GM23338 (cell line): ENCODE data around the gene TM7SF3. TPM values are rescaled to one million over a fixed set of nuclear protein-coding genes. Genes with fewer than 3 reads are reported as not detected.

ENCODE experiments used
- ATAC-seq: fragments of 200-7000 bp; cut with Tn5 transposase; 3 replicates; pipeline ENCODE4 v1.9.1; 2020
- DNase-seq: peaks from one replicate; pipeline ENCODE4 v3.0.0-alpha.2; 2015; ENCODE audit warnings: low spot score
- H2AFZ ChIP-seq: fragments of 200-600 bp; sonication (generic); 2 replicates; pipeline ENCODE4 v1.8.0; 2016; ENCODE audit warnings: antibody characterized with exemption, mild to moderate bottlenecking, moderate library complexity
- H3F3A ChIP-seq: fragments of 200-600 bp; sonication (generic); replicated peaks from 2 replicates; pipeline ENCODE4 v1.8.0; 2017; ENCODE audit warnings: antibody characterized with exemption, mixed run types, low read depth
- H3K27ac ChIP-seq: fragments of 200-600 bp; sonication (generic); 2 replicates; pipeline ENCODE4 v1.6.1; 2016; ENCODE audit warnings: low read depth
- H3K27me3 ChIP-seq: fragments of 200-600 bp; sonication (generic); 2 replicates; pipeline ENCODE4 v1.8.0; 2016; ENCODE audit warnings: mild to moderate bottlenecking, mixed run types, moderate library complexity; ENCODE audit not compliant: insufficient read depth
- H3K36me3 ChIP-seq: fragments of 200-600 bp; sonication (generic); 2 replicates; pipeline ENCODE4 v1.8.0; 2016; ENCODE audit warnings: mild to moderate bottlenecking; ENCODE audit not compliant: insufficient read depth
- H3K4me1 ChIP-seq: fragments of 200-600 bp; sonication (generic); 2 replicates; pipeline ENCODE4 v1.8.0; 2016; ENCODE audit warnings: mild to moderate bottlenecking, moderate library complexity; ENCODE audit not compliant: insufficient read depth
- H3K4me2 ChIP-seq: fragments of 200-600 bp; sonication (generic); 2 replicates; pipeline ENCODE4 v1.7.1; 2017; ENCODE audit warnings: mixed run types
- H3K4me3 ChIP-seq: fragments of 200-600 bp; sonication (generic); 2 replicates; pipeline ENCODE4 v1.6.1; 2016; ENCODE audit warnings: mixed run types
- H3K79me2 ChIP-seq: fragments of 200-600 bp; sonication (generic); replicated peaks from 2 replicates; pipeline ENCODE4 v1.8.0; 2017; ENCODE audit warnings: mild to moderate bottlenecking; ENCODE audit not compliant: insufficient read depth
- H3K9me2 ChIP-seq: fragments of 200-600 bp; sonication (generic); 2 replicates; pipeline ENCODE4 v1.8.0; 2017; ENCODE audit not compliant: insufficient read depth
- H4K20me1 ChIP-seq: fragments of 200-600 bp; sonication (generic); replicated peaks from 2 replicates; pipeline ENCODE4 v1.8.0; 2017; ENCODE audit warnings: mild to moderate bottlenecking; ENCODE audit not compliant: insufficient read depth
- H3K27ac Mint-ChIP-seq: 2 replicates; pipeline ENCODE4 v1.8.0; 2020; ENCODE audit warnings: inconsistent platforms, mild to moderate bottlenecking, moderate library complexity, mixed read lengths
- H3K27me3 Mint-ChIP-seq: 3 replicates; pipeline ENCODE4 v1.8.0; 2022; ENCODE audit warnings: low read depth, mild to moderate bottlenecking, moderate library complexity, mixed read lengths, inconsistent platforms; ENCODE audit not compliant: insufficient read depth, poor library complexity
- H3K36me3 Mint-ChIP-seq: 3 replicates; pipeline ENCODE4 v1.8.0; 2021; ENCODE audit warnings: low read depth, mild to moderate bottlenecking, inconsistent platforms, moderate library complexity, mixed read lengths
- H3K4me1 Mint-ChIP-seq: 3 replicates; pipeline ENCODE4 v1.8.0; 2020; ENCODE audit warnings: mild to moderate bottlenecking, inconsistent platforms, mixed read lengths
- H3K4me3 Mint-ChIP-seq: 3 replicates; pipeline ENCODE4 v1.8.0; 2021; ENCODE audit warnings: moderate library complexity, mild to moderate bottlenecking, inconsistent platforms, mixed read lengths
- H3K9me3 Mint-ChIP-seq: 3 replicates; pipeline ENCODE4 v1.8.0; 2020; ENCODE audit warnings: moderate library complexity, mild to moderate bottlenecking, inconsistent platforms, mixed read lengths
- CREB1 ChIP-seq: fragments of 250-450 bp; sonication (Bioruptor Pico); IDR thresholded peaks from 2 replicates; pipeline ENCODE4 v1.5.0; 2020; ENCODE audit warnings: low read depth, mild to moderate bottlenecking, moderate library complexity
- CTCF ChIP-seq, 2 experiments: fragments of 200-600 bp in 1 of 2; sonication (generic) in 1 of 2; conservative IDR thresholded peaks; 2 replicates each; pipeline versions ENCODE4 v1.5.1 to v1.6.1; 2016 to 2017; ENCODE audit warnings: antibody characterized with exemption in 2 of 2, low read depth in 2 of 2, mild to moderate bottlenecking in 2 of 2, moderate library complexity in 1 of 2
- EZH2 ChIP-seq: fragments of 200-600 bp; sonication (generic); IDR thresholded peaks from one replicate; pipeline ENCODE4 v1.8.0; 2017; ENCODE audit warnings: antibody characterized with exemption, mild to moderate bottlenecking, low read depth; ENCODE audit not compliant: unreplicated experiment
- EZH2phosphoT487 ChIP-seq: fragments of 200-600 bp; sonication (generic); IDR thresholded peaks from one replicate; pipeline ENCODE4 v1.8.1; 2018; ENCODE audit warnings: antibody characterized with exemption; ENCODE audit not compliant: unreplicated experiment
- JUNB ChIP-seq: IDR thresholded peaks from one replicate; pipeline ENCODE4 v1.6.1; 2016; ENCODE audit warnings: antibody characterized with exemption; ENCODE audit not compliant: unreplicated experiment
- NANOG ChIP-seq: IDR thresholded peaks from 2 replicates; pipeline ENCODE4 v1.6.1; 2016; ENCODE audit warnings: antibody characterized with exemption, borderline replicate concordance
- POLR2AphosphoS5 ChIP-seq: IDR thresholded peaks from 2 replicates; pipeline ENCODE4 v1.6.1; 2016; ENCODE audit warnings: antibody characterized with exemption, low read depth
- REST ChIP-seq: IDR thresholded peaks from one replicate; pipeline ENCODE4 v1.6.1; 2018; ENCODE audit warnings: antibody characterized with exemption; ENCODE audit not compliant: unreplicated experiment
- STAT1 ChIP-seq: IDR thresholded peaks from one replicate; pipeline ENCODE4 v1.6.1; 2016; ENCODE audit warnings: antibody characterized with exemption; ENCODE audit not compliant: unreplicated experiment
- ZNF114 ChIP-seq: fragments of 250-450 bp; sonication (Bioruptor Pico); IDR thresholded peaks from 2 replicates; pipeline ENCODE4 v1.5.0; 2020; ENCODE audit warnings: mild to moderate bottlenecking, moderate library complexity
- ZNF331 ChIP-seq: fragments of 250-450 bp; sonication (Bioruptor Pico); IDR thresholded peaks from 2 replicates; pipeline ENCODE4 v1.5.0; 2020; ENCODE audit warnings: low read depth, mild to moderate bottlenecking, moderate library complexity
- long read RNA-seq: library from polyadenylated mRNA; unstranded; transcript quantifications from one replicate; pipeline ENCODE4 v2.0.0, GENCODE V29; 2020; ENCODE audit not compliant: unreplicated experiment
- polyA plus RNA-seq: library from polyadenylated mRNA; unstranded; fragments of >200 nt; fragmentation: Nextera tagmentation; extraction: Ambion mirVana; gene quantifications from 2 replicates; pipeline ENCODE4 v1.2.1, GENCODE V29; 2016
- total RNA-seq: library from RNA; depleted of rRNA; stranded (reverse); fragments of >200 nt; shearing (Covaris generic); gene quantifications from 2 replicates; pipeline ENCODE4 v1.2.3, GENCODE V29; 2014; rRNA removed

The TM7SF3 gene
- total RNA-seq (95.7 and 121 TPM in 2 replicates), polyA plus RNA-seq (23.3 and 30.3 TPM in 2 replicates)
- long read RNA-seq, transcript TM7SF3-201 (12 exons, 2,709 nt): major isoform, 36 of 64 reads
- long read RNA-seq, partial matches to known transcripts: 3 of 64 reads
- long read RNA-seq, other reads (novel, unspliced or antisense): 25 of 64 reads

GRCh38 chr12:27014085-27014858 is at the start of gene TM7SF3:
TSS of gene TM7SF3 (minus strand) at chr12:27014384. CDS start at chr12:27014168, 216 bp downstream.
- peaks cover 42% of the 10 kb centered on the region for H3K4me1 Mint-ChIP-seq
- H3K27ac Mint-ChIP-seq: peak within 1 kb of the TSS; percentile 84
- H3K4me3 Mint-ChIP-seq: peak within 1 kb of the TSS; percentile 94

GRCh38 chr12:27063250-27063851 is 49.2 kb upstream of the TM7SF3 start:
- no peak overlapping the region for H3K4me3 Mint-ChIP-seq
- no peaks in the 10 kb centered on the region for H3K36me3 Mint-ChIP-seq
- Histone ChIP-seq H3K27me3 (no peaks in the 10 kb centered on the region), H2AFZ (no peak overlapping the region), H3K79me2 (no peaks in the 10 kb centered on the region), H4K20me1 (no peaks in the 10 kb centered on the region), H3K9me2 (no peaks in the 10 kb centered on the region), H3F3A (no peaks in the 10 kb centered on the region), H3K27ac (no peak overlapping the region), H3K4me3 (no peak overlapping the region), H3K4me1 (no peaks in the 10 kb centered on the region), H3K4me2 (no peak overlapping the region), H3K36me3 (no peaks in the 10 kb centered on the region)
- H3K4me1 Mint-ChIP-seq: no peaks in the 10 kb centered on the region
- no peak for DNase-seq
- no peaks in the 10 kb centered on the region for H3K9me3 Mint-ChIP-seq
- peaks cover 2% of the 10 kb centered on the region for H3K27me3 Mint-ChIP-seq
- H3K27ac Mint-ChIP-seq: no peak overlapping the region
- no peak for ATAC-seq
- no peak for TF ChIP-seq CREB1
- TF ChIP-seq JUNB: no peak
- TF ChIP-seq EZH2: no peak
- TF ChIP-seq CTCF (conservative IDR thresholded peaks at IDR 0.05; ENCODE audit: low read depth in 2 of 2): no peak
- no peak for TF ChIP-seq ZNF331 (CRISPR knock-in tag)
- no peak for TF ChIP-seq NANOG
- TF ChIP-seq POLR2AphosphoS5: no peak
- TF ChIP-seq EZH2phosphoT487: no peak
- TF ChIP-seq ZNF114 (CRISPR knock-in tag): no peak
- no peak for TF ChIP-seq STAT1
- TF ChIP-seq REST: no peak

More at GRCh38 chr12:27014085-27014858, at the start of gene TM7SF3:
- Histone ChIP-seq H3K4me3 (peak within 1 kb of the TSS; percentile 87), H3K27ac (peak within 1 kb of the TSS; percentile 70), H2AFZ (peak within 1 kb of the TSS; percentile 95), H4K20me1 (no peaks in the 10 kb centered on the region), H3F3A (peaks cover 7% of the 10 kb centered on the region), H3K79me2 (peaks cover 44% of the 10 kb centered on the region), H3K36me3 (no peaks in the 10 kb centered on the region), H3K4me2 (peak within 1 kb of the TSS; percentile 91), H3K4me1 (peaks cover 35% of the 10 kb centered on the region), H3K9me2 (no peaks in the 10 kb centered on the region), H3K27me3 (no peaks in the 10 kb centered on the region)
- Mint-ChIP-seq H3K36me3 (no peaks in the 10 kb centered on the region; the same call in 2 of the 3 replicates), H3K9me3 (no peaks in the 10 kb centered on the region), H3K27me3 (peaks cover 2% of the 10 kb centered on the region)
- DNase-seq: peak; percentile 97
- ATAC-seq: peak; percentile 90
- TF ChIP-seq STAT1: no peak
- TF ChIP-seq POLR2AphosphoS5: peak; percentile 47
- TF ChIP-seq CTCF (conservative IDR thresholded peaks at IDR 0.05; ENCODE audit: low read depth in 2 of 2): peak; percentile 86
- TF ChIP-seq CREB1: peak; percentile 84
